HCT116 (cell line): ENCODE data around the gene ARHGAP1.

ENCODE experiments used
- ATF3 ChIP-seq: IDR thresholded peaks from 2 replicates; pipeline ENCODE4 v1.6.1; 2012
- CEBPB ChIP-seq: IDR thresholded peaks from 2 replicates; pipeline ENCODE4 v1.6.1; 2012; ENCODE audit warnings: low read depth
- CTCF ChIP-seq, 3 experiments: fragments of 200-600 bp in 1 of 3; sonication (generic) in 1 of 3; IDR thresholded peaks in 2 of 3; conservative IDR thresholded peaks in 1 of 3; 2 replicates each; pipeline ENCODE4 v1.5.1; 2012 to 2017; ENCODE audit warnings: low read depth in 2 of 3, low read length in 2 of 3, antibody characterized with exemption in 1 of 3, borderline replicate concordance in 1 of 3, control low read depth in 1 of 3, mild to moderate bottlenecking in 1 of 3, mixed read lengths in 1 of 3, mixed run types in 1 of 3, moderate library complexity in 1 of 3; ENCODE audit not compliant: insufficient read depth in 1 of 3
- EGR1 ChIP-seq: IDR thresholded peaks from 2 replicates; pipeline ENCODE4 v1.6.1; 2012; ENCODE audit warnings: low read depth
- EZH2 ChIP-seq: fragments of 200-600 bp; sonication (generic); IDR thresholded peaks from 2 replicates; pipeline ENCODE4 v1.6.1; 2017; ENCODE audit warnings: antibody characterized with exemption, mixed run types
- POLR2A ChIP-seq: IDR thresholded peaks from 2 replicates; pipeline ENCODE4 v1.7.0; 2011; ENCODE audit warnings: borderline replicate concordance; ENCODE audit not compliant: insufficient read depth, insufficient read length; ENCODE audit errors: extremely low read depth
- POLR2AphosphoS5 ChIP-seq: IDR thresholded peaks from 2 replicates; pipeline ENCODE4 v1.6.1; 2011; ENCODE audit warnings: mild to moderate bottlenecking, low read depth, low read length, moderate library complexity
- RAD21 ChIP-seq: IDR thresholded peaks from 2 replicates; pipeline ENCODE4 v1.6.1; 2012; ENCODE audit warnings: low read depth, mild to moderate bottlenecking
- REST ChIP-seq: IDR thresholded peaks from 2 replicates; pipeline ENCODE4 v1.6.1; 2012; ENCODE audit warnings: low read depth
- SIN3A ChIP-seq: IDR thresholded peaks from 2 replicates; pipeline ENCODE4 v1.6.1; 2012; ENCODE audit warnings: low read depth
- SRF ChIP-seq: IDR thresholded peaks from 2 replicates; pipeline ENCODE4 v1.6.1; 2012; ENCODE audit warnings: low read depth
- TCF7L2 ChIP-seq: IDR thresholded peaks from 2 replicates; pipeline ENCODE4 v1.7.0; 2011; ENCODE audit warnings: borderline replicate concordance, inconsistent platforms; ENCODE audit not compliant: insufficient read depth, insufficient read length; ENCODE audit errors: extremely low read depth
- YY1 ChIP-seq: IDR thresholded peaks from 2 replicates; pipeline ENCODE4 v1.6.1; 2011; ENCODE audit warnings: low read length, low read depth, moderate library complexity, mild to moderate bottlenecking; ENCODE audit not compliant: insufficient replicate concordance; ENCODE audit errors: extremely low read depth
- ZNF274 ChIP-seq: fragments of 200-500 bp; sonication (Bioruptor generic); IDR thresholded peaks from 2 replicates; pipeline ENCODE4 v1.6.1; 2014; ENCODE audit warnings: mild to moderate bottlenecking, low read depth, low read length, inconsistent platforms

GRCh38 chr11:46674463-46675287 lies 25.7 kb downstream of the ARHGAP1 start:
- TF ChIP-seq CTCF (IDR thresholded peaks at IDR 0.05 in 2 of 3, conservative IDR thresholded peaks at IDR 0.05 in 1 of 3; ENCODE audit: borderline replicate concordance in 1 of 3, insufficient read depth in 1 of 3, low read depth in 2 of 3, low read length in 2 of 3), result no peak
- no peak for TF ChIP-seq YY1
- TF ChIP-seq TCF7L2, result no peak
- no peak for TF ChIP-seq ATF3
- TF ChIP-seq POLR2AphosphoS5, result no peak
- TF ChIP-seq CEBPB, result no peak
- no peak for TF ChIP-seq POLR2A
- TF ChIP-seq REST, result no peak
- TF ChIP-seq SIN3A, result no peak
- TF ChIP-seq ZNF274, result no peak
- no peak for TF ChIP-seq SRF
- no peak for TF ChIP-seq EZH2
- TF ChIP-seq EGR1, result no peak
- no peak for TF ChIP-seq RAD21
